Osteoblast (primary cell): Measurements from ENCODE around the gene KLF8. TPM values are rescaled to one million over a fixed set of nuclear protein-coding genes. Genes with fewer than 3 reads are reported as not detected.

Experiments
- DNase-seq: peaks from one replicate; pipeline ENCODE4 v3.0.0; 2011; ENCODE audit warnings: low spot score, mixed read lengths; ENCODE audit not compliant: insufficient read length; ENCODE audit errors: missing footprints
- H2AFZ ChIP-seq: 2 replicates; pipeline ENCODE4 v1.6.0; 2011; ENCODE audit warnings: mild to moderate bottlenecking, low read length
- H3K27ac ChIP-seq: 2 replicates; pipeline ENCODE4 v1.5.1; 2011; ENCODE audit warnings: mild to moderate bottlenecking, low read depth, low read length, moderate library complexity
- H3K27me3 ChIP-seq: 2 replicates; pipeline ENCODE4 v1.6.0; 2012; ENCODE audit warnings: mild to moderate bottlenecking, control low read depth, inconsistent platforms, low read length, moderate library complexity; ENCODE audit not compliant: insufficient read depth
- H3K36me3 ChIP-seq: 2 replicates; pipeline ENCODE4 v1.5.1; 2011; ENCODE audit warnings: mild to moderate bottlenecking, low read length, control low read depth, moderate library complexity; ENCODE audit not compliant: insufficient read depth
- H3K4me1 ChIP-seq: 2 replicates; pipeline ENCODE4 v1.5.1; 2011; ENCODE audit warnings: mild to moderate bottlenecking, low read length, control low read depth, moderate library complexity; ENCODE audit not compliant: insufficient read depth
- H3K4me2 ChIP-seq: 2 replicates; pipeline ENCODE4 v1.6.0; 2011; ENCODE audit warnings: mild to moderate bottlenecking, low read length; ENCODE audit not compliant: insufficient read depth
- H3K4me3 ChIP-seq: fragments of 200-600 bp; sonication (generic); 3 replicates; pipeline ENCODE4 v1.5.1; 2012; ENCODE audit warnings: mild to moderate bottlenecking, low read length, inconsistent platforms; ENCODE audit not compliant: insufficient read depth
- H3K79me2 ChIP-seq: 2 replicates; pipeline ENCODE4 v1.6.0; 2012; ENCODE audit warnings: mild to moderate bottlenecking, low read length, control low read depth, inconsistent platforms; ENCODE audit not compliant: insufficient read depth
- H3K9me3 ChIP-seq: 2 replicates; pipeline ENCODE4 v1.5.1; 2011; ENCODE audit warnings: low read depth, low read length, control low read depth
- H4K20me1 ChIP-seq: 2 replicates; pipeline ENCODE4 v1.6.0; 2012; ENCODE audit warnings: mild to moderate bottlenecking, low read length, control low read depth; ENCODE audit not compliant: insufficient read depth
- CTCF ChIP-seq: IDR thresholded peaks from 2 replicates; pipeline ENCODE4 v1.5.1; 2011; ENCODE audit warnings: mild to moderate bottlenecking, low read depth, low read length, moderate library complexity; ENCODE audit errors: extremely low read depth
- total RNA-seq: library from RNA; depleted of rRNA; stranded (reverse); fragments of >200 nt; gene quantifications from 2 replicates; pipeline ENCODE4 v1.2.3, GENCODE V29; 2012

KLF8 gene
- total RNA-seq, 1 donor = 1.1 TPM

- no peaks in the 10 kb centered on the region for H3K36me3 ChIP-seq
- H3K4me2 ChIP-seq = no peak overlapping the region
- no peak overlapping the region for H3K4me3 ChIP-seq
- no peaks in the 10 kb centered on the region for H3K4me1 ChIP-seq
- no peak for TF ChIP-seq CTCF
- H3K9me3 ChIP-seq = no peaks in the 10 kb centered on the region
- no peak overlapping the region for H3K27ac ChIP-seq
- no peaks in the 10 kb centered on the region for H3K79me2 ChIP-seq
- H2AFZ ChIP-seq = no peak overlapping the region
- no peak for DNase-seq
- no peaks in the 10 kb centered on the region for H3K27me3 ChIP-seq
- no peaks in the 10 kb centered on the region for H4K20me1 ChIP-seq
These were observed 81.2 kb downstream of the KLF8 start for GRCh38 chrX:56313308-56313707.

- no peaks in the 10 kb centered on the region for H3K4me1 ChIP-seq
- H2AFZ ChIP-seq = no peak overlapping the region
- no peaks in the 10 kb centered on the region for H3K9me3 ChIP-seq
- no peak for TF ChIP-seq CTCF
- no peak overlapping the region for H3K4me3 ChIP-seq
- H3K27ac ChIP-seq = no peak overlapping the region
- no peaks in the 10 kb centered on the region for H3K79me2 ChIP-seq
- no peaks in the 10 kb centered on the region for H3K27me3 ChIP-seq
- no peak for DNase-seq
- no peaks in the 10 kb centered on the region for H3K36me3 ChIP-seq
- H3K4me2 ChIP-seq = no peak overlapping the region
- H4K20me1 ChIP-seq = no peaks in the 10 kb centered on the region
These were observed 82.2 kb downstream of the KLF8 start for GRCh38 chrX:56314334-56314733.

- TF ChIP-seq CTCF = no peak
- no peaks in the 10 kb centered on the region for H3K36me3 ChIP-seq
- no peak overlapping the region for H2AFZ ChIP-seq
- no peaks in the 10 kb centered on the region for H3K9me3 ChIP-seq
- no peak for DNase-seq
- no peaks in the 10 kb centered on the region for H3K79me2 ChIP-seq
- no peak overlapping the region for H3K4me3 ChIP-seq
- H4K20me1 ChIP-seq = no peaks in the 10 kb centered on the region
- H3K27ac ChIP-seq = no peak overlapping the region
- no peaks in the 10 kb centered on the region for H3K27me3 ChIP-seq
- H3K4me2 ChIP-seq = no peak overlapping the region
- H3K4me1 ChIP-seq = no peaks in the 10 kb centered on the region
These were observed 85.9 kb downstream of the KLF8 start for GRCh38 chrX:56318076-56318475.

GRCh38 chrX:56319165-56319564, 87.0 kb downstream of the KLF8 start:
- H2AFZ ChIP-seq = no peak overlapping the region
- no peaks in the 10 kb centered on the region for H4K20me1 ChIP-seq
- H3K79me2 ChIP-seq = no peaks in the 10 kb centered on the region
- no peak for TF ChIP-seq CTCF
- no peaks in the 10 kb centered on the region for H3K27me3 ChIP-seq
- H3K4me2 ChIP-seq = no peak overlapping the region
- no peak overlapping the region for H3K4me3 ChIP-seq
- no peaks in the 10 kb centered on the region for H3K4me1 ChIP-seq
- H3K9me3 ChIP-seq = no peaks in the 10 kb centered on the region
- H3K36me3 ChIP-seq = no peaks in the 10 kb centered on the region
- DNase-seq = no peak
- H3K27ac ChIP-seq = no peak overlapping the region
